ENCODE measurements around the gene CSK.

The CSK gene

GRCh38 chr15:74827614-74828013, 45.7 kb downstream of the CSK start:
- TF ChIP-seq NFIC (IDR thresholded peaks at IDR 0.05) (no peak), YY1 (IDR thresholded peaks at IDR 0.05; ENCODE audit: low read depth) (no peak), ZBTB7A (IDR thresholded peaks at IDR 0.05; ENCODE audit: low read depth) (no peak), TEAD4 (IDR thresholded peaks at IDR 0.05) (no peak), RAD21 (IDR thresholded peaks at IDR 0.05; ENCODE audit: low read depth) (0 out of 2 replicates have a peak, but pooled peaks have one; percentile 11), REST (IDR thresholded peaks at IDR 0.05; ENCODE audit: low read depth) (no peak), MAX (IDR thresholded peaks at IDR 0.05) (no peak)

- no peak for TF ChIP-seq TAF1 (IDR thresholded peaks at IDR 0.05; ENCODE audit: low read depth)
- TF ChIP-seq USF1 (IDR thresholded peaks at IDR 0.05), result no peak
- TF ChIP-seq CREB1 (IDR thresholded peaks at IDR 0.05; ENCODE audit: low read depth), result no peak
- no peak for TF ChIP-seq EGR1 (IDR thresholded peaks at IDR 0.05)
- TF ChIP-seq EP300 (IDR thresholded peaks at IDR 0.05; ENCODE audit: borderline replicate concordance), result no peak
- no peak for TF ChIP-seq YY1 (IDR thresholded peaks at IDR 0.05; ENCODE audit: low read depth)
- TF ChIP-seq MAX (IDR thresholded peaks at IDR 0.05), result no peak
- TF ChIP-seq FOXM1 (IDR thresholded peaks at IDR 0.05; ENCODE audit: borderline replicate concordance, low read depth), result no peak
- no peak for TF ChIP-seq RAD21 (IDR thresholded peaks at IDR 0.05; ENCODE audit: low read depth)
- no peak for TF ChIP-seq CEBPB (IDR thresholded peaks at IDR 0.05)
- no peak for TF ChIP-seq ZBTB7A (IDR thresholded peaks at IDR 0.05; ENCODE audit: low read depth)
- no peak for TF ChIP-seq REST (IDR thresholded peaks at IDR 0.05; ENCODE audit: low read depth)
- no peak for TF ChIP-seq TCF12 (IDR thresholded peaks at IDR 0.05; ENCODE audit: low read depth)
These were observed 47.0 kb downstream of the CSK start for GRCh38 chr15:74828835-74829234.

GRCh38 chr15:74829486-74829885, 47.6 kb downstream of the CSK start:
- TF ChIP-seq CEBPB (IDR thresholded peaks at IDR 0.05), result no peak

GRCh38 chr15:74829991-74830390, 48.1 kb downstream of the CSK start:
- TF ChIP-seq RAD21 (IDR thresholded peaks at IDR 0.05; ENCODE audit: low read depth) (no peak), YY1 (IDR thresholded peaks at IDR 0.05; ENCODE audit: low read depth) (no peak), TCF12 (IDR thresholded peaks at IDR 0.05; ENCODE audit: low read depth) (no peak), CEBPB (IDR thresholded peaks at IDR 0.05) (no peak), TEAD4 (IDR thresholded peaks at IDR 0.05) (no peak), EGR1 (IDR thresholded peaks at IDR 0.05) (no peak)

- TF ChIP-seq CREB1 (IDR thresholded peaks at IDR 0.05; ENCODE audit: low read depth) (no peak), EP300 (IDR thresholded peaks at IDR 0.05; ENCODE audit: borderline replicate concordance) (no peak), ZBTB7A (IDR thresholded peaks at IDR 0.05; ENCODE audit: low read depth) (no peak), TEAD4 (IDR thresholded peaks at IDR 0.05) (no peak), TAF1 (IDR thresholded peaks at IDR 0.05; ENCODE audit: low read depth) (no peak), EGR1 (IDR thresholded peaks at IDR 0.05) (no peak), REST (IDR thresholded peaks at IDR 0.05; ENCODE audit: low read depth) (no peak), NFIC (IDR thresholded peaks at IDR 0.05) (no peak), MAX (IDR thresholded peaks at IDR 0.05) (no peak), TCF12 (IDR thresholded peaks at IDR 0.05; ENCODE audit: low read depth) (no peak), YY1 (IDR thresholded peaks at IDR 0.05; ENCODE audit: low read depth) (no peak)
These were observed 49.0 kb downstream of the CSK start for GRCh38 chr15:74830868-74831267.
